CD4-positive, alpha-beta T cell treated with Interferon alpha-2 for 1 hour (primary cell): ENCODE measurements around the gene IL1RN.
A peak's percentile ranks its signal among the peaks of the same experiment; 100 is the strongest.

Source experiments
- DNase-seq, 2 donors: peaks; one replicate each; pipeline ENCODE4 v3.0.0-alpha.2; 2020 to 2022

Gene IL1RN

DNA sequence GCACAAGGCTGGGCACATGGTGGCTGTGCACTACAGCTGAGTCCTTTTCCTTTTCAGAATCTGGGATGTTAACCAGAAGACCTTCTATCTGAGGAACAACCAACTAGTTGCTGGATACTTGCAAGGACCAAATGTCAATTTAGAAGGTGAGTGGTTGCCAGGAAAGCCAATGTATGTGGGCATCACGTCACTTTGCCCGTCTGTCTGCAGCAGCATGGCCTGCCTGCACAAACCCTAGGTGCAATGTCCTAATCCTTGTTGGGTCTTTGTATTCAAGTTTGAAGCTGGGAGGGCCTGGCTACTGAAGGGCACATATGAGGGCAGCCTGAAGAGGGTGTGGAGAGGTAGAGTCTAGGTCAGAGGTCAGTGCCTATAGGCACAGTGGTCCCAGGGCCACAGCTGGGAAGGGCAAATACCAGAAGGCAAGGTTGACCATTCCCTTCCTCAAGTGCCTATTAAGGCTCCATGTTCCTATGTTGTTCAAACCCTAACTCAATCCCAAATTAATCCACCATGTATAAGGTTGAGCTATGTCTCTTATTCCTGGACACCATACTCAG is 2.2 kb downstream of the IL1RN start:
- no peak for DNase-seq

DNA sequence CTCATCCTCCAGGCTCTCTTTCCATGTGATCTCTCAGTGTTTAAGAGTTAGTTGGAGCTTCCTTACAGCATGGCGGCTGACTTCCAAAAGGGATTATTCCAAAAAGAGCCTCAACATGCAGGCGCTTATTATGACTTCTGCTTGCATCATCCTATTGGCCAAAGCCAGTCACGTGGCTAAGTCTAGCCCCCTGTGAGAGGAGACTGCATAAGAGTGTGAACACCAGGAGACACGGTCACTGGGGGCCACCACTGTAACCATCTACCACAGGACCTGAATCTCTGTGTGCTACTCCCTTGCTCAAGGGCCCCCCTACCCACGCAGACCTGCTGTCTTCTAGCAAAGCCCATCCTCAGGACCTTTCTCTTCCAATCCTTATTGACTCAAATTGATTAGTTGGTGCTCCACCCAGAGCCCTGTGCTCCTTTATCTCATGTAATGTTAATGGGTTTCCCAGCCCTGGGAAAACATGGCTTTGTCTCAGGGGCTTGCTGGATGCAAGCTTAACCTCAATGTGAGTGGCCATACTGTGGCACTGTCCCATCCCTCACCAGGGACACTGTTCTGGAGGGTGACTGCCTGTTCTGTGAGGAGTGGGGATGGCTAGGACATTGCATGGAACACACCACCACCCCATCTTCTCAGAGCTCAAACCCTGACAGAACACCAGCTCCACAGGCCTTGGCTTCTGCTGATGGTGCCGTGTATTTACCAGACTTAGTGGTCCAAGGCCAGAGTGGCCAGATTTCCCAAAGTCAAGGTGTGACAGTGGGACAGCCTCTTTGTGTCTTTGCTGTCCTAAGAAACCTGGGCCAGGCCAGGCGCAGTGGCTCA is 4.2 kb downstream of the IL1RN start:
- DNase-seq = no peak

DNA sequence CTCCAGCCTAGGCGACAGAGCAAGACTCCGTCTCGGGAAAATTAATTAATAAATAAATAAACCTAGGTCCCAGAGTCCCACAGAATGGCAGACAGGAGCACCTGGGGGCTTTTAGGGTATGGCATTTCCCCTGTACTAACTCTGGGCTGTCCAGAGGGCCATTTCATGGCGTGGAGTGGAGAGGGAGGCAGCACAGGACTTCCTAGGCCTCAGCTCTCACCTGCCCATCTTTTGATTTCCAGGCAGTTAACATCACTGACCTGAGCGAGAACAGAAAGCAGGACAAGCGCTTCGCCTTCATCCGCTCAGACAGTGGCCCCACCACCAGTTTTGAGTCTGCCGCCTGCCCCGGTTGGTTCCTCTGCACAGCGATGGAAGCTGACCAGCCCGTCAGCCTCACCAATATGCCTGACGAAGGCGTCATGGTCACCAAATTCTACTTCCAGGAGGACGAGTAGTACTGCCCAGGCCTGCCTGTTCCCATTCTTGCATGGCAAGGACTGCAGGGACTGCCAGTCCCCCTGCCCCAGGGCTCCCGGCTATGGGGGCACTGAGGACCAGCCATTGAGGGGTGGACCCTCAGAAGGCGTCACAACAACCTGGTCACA is 5.1 kb downstream of the IL1RN start:
- DNase-seq = no peak

DNA sequence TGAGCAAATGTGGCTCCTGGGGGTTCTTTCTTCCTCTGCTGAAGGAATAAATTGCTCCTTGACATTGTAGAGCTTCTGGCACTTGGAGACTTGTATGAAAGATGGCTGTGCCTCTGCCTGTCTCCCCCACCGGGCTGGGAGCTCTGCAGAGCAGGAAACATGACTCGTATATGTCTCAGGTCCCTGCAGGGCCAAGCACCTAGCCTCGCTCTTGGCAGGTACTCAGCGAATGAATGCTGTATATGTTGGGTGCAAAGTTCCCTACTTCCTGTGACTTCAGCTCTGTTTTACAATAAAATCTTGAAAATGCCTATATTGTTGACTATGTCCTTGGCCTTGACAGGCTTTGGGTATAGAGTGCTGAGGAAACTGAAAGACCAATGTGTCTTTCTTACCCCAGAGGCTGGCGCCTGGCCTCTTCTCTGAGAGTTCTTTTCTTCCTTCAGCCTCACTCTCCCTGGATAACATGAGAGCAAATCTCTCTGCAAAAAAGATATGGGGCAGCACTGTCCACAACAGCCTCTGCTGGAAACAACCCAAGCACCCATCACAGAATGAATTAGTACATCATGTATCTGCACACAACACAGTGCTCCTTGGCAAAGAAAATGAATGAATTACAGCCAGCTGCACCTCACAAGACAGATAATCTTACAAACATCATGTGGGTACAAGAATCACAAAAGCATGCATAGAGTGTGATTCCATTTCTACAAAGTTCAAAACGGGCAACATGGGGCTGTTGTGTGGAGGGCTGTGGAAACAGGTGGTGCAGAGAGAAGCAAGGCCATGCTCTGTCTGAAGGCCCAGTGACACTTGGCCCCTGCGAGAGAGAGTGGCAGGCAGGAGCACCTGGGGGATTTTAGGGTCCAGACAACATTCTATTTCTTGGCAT is 6.6 kb downstream of the IL1RN start:
- DNase-seq = no peak

DNA sequence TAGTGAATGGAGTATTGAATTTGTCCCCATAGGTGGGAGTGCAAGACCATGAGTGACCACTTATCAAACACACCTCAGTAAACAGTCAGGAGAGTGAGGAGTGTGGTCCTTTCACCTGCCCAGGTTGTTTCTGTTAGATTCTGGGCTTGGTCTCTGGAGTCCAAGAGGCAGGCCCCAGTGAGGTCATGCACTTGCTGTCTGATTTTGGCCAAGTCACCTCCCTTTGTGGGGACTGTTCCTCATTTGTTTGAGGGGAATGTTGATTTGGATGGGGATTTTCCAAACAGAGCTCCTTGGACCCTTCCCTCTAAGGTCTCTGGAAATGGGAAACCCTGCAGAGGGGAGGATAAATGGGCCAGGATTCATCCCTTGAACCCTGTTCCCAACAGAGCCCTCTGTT is 7.3 kb downstream of the IL1RN start:
- DNase-seq = no peak

DNA sequence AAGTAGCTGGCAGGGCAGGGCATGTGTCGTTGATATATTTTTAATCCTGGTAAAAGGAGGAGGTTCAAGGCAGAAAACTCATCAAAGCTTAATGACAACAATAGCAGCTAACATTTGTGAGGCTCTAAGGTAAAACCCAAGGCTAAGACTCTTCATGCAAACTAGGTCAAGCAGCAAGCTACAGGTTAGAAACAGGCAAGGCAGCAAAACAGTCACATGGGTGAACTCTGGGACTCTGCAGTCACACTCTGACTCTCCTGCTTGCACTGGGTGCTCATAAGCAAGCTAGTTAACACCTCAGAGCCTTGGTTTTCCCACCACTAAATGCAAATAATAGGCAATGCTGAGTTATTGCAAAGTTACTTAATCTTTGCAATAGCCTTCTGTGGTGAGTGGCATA is 7.9 kb downstream of the IL1RN start:
- DNase-seq = no peak

DNA sequence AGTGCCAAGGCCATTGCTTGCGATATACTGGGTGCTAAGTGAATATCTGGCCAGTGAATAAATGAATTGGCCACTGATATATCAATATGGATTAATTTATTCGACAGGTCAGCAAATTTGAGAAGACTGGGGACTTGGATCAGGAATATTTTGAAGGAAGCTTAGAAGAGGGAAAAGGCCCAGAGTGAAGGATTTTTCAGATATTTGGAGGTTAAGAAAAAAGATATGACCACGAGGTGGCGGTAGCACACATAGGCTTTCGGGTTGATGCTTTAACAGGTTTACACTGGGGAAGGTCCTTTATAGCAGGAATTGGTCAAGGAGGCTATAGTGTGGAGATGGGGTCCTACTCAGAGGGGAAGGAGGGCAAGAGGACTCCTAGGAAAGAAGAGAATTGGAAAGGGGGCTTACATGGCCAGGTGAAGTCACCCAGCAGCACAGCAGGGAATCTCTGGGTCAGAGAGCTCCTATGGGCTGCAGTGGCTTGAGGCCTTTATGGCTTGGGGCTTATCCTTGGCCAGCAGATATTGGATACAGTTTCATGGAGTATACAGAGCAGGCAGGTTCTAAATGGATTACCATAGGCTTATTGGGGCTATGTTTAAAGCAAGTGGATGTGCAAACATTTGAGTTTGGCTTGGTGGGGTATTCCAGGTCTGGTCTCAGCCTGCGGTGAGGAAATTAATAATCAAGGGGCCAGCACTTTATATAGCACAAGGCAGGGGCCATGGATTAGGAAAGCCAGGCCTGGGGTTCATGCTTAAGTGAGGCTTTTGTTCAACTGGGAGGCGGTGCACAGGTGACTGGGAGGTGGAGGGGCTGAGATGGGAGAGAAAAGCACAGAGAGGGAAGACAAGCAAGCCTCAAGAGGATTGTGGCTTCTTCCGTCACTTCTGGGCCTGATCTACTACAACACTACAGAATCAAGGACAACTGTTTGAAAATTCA is 9.7 kb downstream of the IL1RN start:
- peak in 1 of 2 donors; percentile 59 for DNase-seq

DNA sequence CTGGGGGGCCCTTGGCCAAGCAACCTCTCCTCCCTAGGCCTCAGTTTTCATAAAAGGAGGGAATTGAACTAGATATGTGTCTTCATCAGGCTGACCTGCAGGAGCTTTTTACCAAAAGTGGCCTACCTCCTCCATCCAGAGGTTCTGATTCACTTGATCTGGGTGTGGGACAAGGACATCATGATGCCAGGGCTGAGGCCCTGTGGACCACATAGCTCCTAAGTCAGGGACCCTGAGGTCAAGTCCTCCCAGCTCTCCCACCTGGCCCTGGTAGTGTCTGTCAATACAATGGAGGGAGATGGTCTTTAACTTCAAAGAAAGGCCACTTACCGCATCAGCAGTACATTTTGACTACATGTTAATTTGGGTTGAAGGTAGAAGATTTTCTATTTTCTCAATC is 10.4 kb downstream of the IL1RN start:
- no peak for DNase-seq

DNA sequence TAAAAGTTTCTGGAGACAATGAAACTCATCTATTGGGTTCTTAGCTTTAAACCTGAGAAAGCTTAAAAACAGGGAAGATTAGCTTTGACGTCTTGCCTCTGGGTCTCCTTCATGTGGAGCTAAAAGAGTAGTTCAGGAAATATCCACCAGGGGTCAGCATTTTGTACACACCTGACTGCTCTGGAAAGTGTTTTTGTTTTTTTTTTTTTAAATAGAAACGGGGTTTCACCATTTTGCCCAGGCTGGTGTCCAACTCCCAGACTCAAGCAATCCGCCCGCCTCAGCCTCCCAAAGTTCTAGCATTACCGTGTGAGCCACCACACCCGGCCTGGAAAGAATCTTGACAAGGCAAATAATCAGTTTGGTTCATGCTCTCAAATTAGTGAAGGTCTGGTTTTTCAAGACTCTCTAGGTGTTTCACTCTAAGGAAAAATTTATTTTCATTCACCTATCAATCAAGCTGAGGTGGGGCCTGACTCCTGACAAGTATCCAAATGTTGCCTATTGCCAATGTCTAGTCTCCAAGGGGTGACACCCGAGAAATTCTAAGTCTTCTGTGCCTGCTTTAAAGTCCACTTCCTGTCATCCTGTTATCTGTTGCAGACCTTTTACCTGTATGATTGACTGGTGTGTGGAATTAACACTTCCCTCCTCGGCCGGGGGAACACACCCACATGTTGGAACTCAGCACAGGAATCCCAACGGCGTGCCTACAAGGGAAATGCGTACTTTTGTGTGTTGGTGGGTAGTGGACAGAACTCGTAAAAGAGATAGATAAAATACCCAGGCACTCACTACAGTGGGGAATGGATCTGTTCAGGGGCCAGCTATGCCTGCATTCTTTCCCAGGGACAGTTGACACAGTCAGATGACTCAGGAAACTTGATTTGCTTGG is 11.3 kb downstream of the IL1RN start:
- peak; percentile 67 to 87 for DNase-seq

DNA sequence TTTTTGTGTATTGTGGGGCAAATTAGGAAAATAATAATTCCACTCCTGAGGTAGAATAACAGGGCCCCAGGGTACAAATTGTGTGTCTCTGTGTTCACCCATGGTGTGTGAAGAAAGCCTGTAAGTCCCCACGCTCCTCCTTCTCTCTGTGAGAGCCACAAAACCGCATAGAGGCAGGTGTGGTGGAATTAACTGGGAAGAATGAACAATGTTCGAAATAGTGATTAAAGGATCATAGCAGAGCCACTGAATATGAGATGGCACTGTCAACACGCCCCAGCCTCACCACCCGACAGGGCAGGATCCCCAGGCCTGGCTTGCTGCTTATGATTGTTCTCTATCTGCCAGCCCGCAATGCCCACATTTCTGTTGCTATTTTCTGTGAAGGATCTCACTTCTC is 14.1 kb downstream of the IL1RN start:
- DNase-seq = no peak

DNA sequence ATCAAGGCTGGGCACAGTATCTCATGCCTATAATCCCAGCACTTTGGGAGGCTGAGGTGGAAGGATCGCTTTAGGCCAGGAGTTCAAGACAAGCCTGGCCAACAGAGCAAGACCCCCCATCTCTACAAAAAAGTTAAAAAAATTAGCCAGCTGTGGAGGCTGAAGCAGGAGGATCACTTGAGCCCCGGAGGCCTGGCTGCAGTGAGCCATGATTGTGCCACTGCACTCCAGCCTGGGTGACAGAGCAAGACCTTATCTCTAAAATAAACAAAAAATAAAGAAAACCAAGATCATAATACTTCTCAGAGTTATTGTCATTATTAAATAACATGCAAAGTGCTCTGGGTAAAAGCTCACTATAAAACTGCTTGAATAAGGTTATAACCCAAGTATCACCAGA is 14.9 kb downstream of the IL1RN start:
- no peak for DNase-seq

DNA sequence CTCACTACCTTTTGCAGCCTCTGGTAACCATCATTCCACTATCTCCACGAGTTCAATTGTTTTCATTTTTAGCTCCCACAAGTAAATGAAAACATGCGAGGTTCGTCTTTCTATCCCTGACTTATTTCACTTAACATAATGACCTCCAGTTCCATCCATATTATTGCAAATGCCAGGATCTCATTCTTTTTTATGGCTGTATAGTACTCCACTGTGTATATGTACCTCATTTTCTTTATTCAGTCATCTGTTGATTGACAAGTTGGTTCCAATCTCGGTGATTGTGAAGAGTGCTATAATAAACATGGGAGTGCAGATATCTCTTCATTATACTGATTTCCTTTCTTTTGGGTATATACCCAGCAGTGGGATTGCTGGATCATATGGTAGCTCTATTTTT is 16.9 kb downstream of the IL1RN start:
- DNase-seq = no peak

DNA sequence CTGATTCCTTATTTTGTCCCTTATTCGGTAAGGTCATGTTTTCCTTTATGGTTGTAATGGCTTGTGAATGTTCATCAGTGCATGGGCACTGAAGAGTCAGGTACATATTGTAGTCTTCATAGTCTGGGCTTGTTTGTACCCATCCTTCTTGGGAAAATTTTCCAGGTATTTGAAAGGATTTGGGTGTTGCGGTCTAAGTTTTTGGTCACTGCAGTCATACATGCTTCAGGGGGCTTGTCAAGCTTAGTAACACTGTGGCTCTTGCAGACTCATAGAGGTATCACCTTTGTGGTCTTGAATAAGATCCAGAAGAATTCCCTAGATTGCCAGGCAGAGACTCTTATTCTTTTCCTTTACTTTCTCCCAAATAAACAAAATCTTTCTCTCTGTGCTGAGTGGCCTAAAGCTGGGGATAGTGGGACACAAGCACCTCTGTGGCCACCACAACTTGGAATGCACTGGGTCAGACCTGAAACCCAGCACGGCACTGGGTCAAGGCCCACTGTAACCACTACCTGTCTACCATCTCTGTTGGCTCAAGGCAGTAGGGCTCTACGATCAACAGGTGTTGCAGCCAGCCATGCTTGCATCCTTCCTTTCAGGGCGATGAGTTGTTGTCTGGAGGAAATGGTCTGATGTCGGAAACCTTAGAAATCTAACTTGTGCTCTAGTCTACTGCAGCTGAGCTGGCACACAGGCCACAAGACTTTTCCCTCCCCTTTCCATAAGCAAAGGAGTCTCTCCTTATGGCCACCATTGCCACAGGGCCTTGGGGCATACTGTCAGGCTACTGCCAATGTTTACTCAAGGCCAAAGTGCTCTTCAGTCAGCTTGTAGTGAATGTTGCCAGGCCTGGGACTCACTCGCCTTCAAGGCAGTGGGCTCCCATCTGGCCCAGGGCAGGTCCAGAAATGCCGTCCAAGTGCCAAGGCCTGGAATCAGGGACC is 21.5 kb downstream of the IL1RN start:
- no peak for DNase-seq

DNA sequence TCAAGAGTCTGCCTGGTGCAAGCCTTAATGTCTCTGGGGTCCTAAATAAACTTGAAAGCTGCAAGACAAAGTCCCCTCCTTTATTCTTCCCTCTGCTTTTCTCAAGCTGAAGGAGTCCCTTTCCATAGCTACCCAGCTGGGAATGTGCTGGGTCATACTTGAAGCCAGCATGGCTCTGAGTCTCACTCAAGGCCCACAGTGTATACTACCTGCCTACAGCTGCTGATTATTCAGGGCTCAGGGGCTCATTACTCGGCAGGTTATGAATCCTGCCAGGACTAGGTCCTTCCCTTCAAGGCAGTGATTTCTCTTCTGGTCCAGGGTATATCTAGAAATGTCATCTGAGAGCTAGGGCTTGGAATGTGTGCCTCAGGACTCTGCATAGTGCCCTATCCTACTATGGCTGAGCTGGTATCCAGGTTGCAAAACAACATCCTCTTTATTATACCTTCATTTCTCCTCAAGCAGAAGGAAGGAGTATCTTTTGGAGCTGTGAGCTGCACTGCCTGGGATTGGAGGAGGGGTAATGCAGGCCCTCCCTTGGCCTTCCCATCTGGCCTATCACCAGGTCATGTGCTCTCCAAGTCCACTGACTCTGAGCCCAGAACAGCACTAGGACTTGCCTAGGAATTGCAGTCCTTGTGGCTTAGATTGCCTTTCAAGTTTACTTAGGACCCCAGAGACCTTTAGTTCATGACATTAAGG is 22.3 kb downstream of the IL1RN start:
- DNase-seq = no peak

DNA sequence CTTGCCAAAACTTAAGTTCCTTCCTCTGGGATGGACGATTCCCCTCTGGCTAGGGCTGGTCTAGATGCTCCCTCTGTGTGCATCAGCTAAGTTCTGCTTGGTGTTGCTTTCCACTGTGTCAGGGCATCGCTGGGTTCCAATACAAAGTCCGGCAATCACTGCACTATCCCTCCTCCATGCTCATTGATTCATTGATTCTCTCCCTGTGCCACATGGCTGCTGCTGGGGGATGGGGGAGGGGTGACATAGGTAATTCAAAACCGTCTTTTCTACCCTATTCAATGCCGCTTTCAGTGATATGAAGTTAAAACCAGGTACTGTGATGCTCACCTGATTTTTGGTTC is 22.8 kb downstream of the IL1RN start:
- DNase-seq = no peak

DNA sequence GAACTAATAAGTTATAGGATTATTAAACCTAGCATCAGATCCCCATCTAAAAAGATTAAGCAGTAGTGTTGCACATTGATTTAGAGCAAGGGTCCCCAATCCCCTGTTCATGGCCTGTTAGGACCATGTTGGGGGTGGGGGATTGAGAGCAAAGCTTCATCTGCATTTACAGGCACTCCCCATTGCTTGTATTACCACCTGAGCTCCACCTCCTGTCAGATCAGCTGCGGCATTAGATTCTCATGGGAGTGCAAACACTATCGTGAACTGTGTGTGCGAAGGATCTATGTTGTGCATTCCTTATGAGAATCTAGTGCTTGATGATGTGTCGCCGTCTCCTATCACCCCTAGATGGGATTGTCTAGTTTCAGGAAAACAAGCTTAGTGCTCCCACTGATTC is 27.9 kb downstream of the IL1RN start:
- no peak for DNase-seq

DNA sequence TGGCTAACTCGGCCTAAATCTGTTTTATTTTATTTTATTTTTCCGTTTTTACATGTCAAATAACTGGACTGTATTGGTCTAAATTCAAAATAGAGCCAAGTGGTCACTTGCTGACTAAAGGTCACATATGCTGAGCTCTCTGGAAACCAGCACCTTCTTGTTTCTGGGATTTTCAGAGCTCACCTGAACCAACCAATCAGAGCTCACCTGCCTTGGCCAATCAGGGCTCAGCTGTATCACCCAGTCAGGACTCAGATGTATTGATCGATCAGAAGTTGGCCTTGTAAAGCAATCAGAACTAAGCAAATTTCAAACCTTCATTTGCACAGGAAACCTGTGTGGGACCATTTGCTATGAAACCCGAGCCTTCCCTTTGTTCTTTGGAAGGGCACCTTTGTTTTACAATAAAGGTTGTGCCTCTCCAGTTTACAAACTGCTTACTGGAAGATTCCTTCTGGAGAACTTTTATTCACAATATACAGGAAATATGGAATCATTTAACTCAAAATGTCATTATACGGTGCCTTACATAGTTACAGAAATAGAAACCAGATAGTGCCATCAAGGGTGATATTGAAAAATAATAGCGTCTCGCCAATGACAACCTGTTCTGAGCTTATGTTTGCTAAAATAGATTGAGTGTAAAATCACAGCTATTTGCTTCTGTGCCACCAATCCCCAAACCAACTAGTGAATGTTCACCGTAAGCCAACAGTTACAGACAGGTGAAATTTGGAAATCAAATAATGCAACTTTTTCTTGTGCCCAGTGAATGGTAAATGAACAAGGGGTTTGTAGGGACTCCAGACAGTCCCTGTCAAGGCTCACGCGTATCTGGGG is 29.1 kb downstream of the IL1RN start:
- DNase-seq = no peak
